Keratinocyte (primary cell): ENCODE data around the gene GPR183. TPM values are rescaled to one million over a fixed set of nuclear protein-coding genes. Genes with fewer than 3 reads are reported as not detected.

Experiments used
- DNase-seq: peaks from one replicate; pipeline ENCODE4 v3.0.0-alpha.2; 2011; ENCODE audit warnings: low read depth, missing footprints, low spot score
- FAIRE-seq: peaks from 2 replicates; lab custom pipeline; 2011; peaks lifted over from hg19 to GRCh38; lab: Jason Lieb, UNC
- H2AFZ ChIP-seq: 2 replicates; pipeline ENCODE4 v1.6.0; 2012; ENCODE audit warnings: low read length, control low read depth, inconsistent platforms; ENCODE audit not compliant: control insufficient read depth
- H3K27ac ChIP-seq: 2 replicates; pipeline ENCODE4 v1.5.1; 2011; ENCODE audit warnings: low read length; ENCODE audit not compliant: control insufficient read depth, insufficient read depth
- H3K27me3 ChIP-seq: 3 replicates; pipeline ENCODE4 v1.6.0; 2011; ENCODE audit warnings: low read length; ENCODE audit not compliant: control insufficient read depth, insufficient read depth; ENCODE audit errors: extremely low read depth
- H3K36me3 ChIP-seq, 2 experiments: 2 replicates in 1 of 2; 3 replicates in 1 of 2; pipeline ENCODE4 v1.5.1; 2011; ENCODE audit warnings: low read length in 2 of 2, mild to moderate bottlenecking in 1 of 2; ENCODE audit not compliant: control insufficient read depth in 2 of 2, insufficient read depth in 2 of 2; ENCODE audit errors: extremely low read depth in 1 of 2
- H3K4me1 ChIP-seq: 3 replicates; pipeline ENCODE4 v1.5.1; 2011; ENCODE audit warnings: low read length; ENCODE audit not compliant: control insufficient read depth, insufficient read depth; ENCODE audit errors: extremely low read depth
- H3K4me2 ChIP-seq: 3 replicates; pipeline ENCODE4 v1.6.0; 2011; ENCODE audit warnings: low read depth, low read length; ENCODE audit not compliant: control insufficient read depth, insufficient read depth; ENCODE audit errors: extremely low read depth
- H3K4me3 ChIP-seq, 3 experiments: fragments of 200-600 bp in 1 of 3; sonication (generic) in 1 of 3; 2 replicates in 2 of 3; 3 replicates in 1 of 3; pipeline ENCODE4 v1.5.1; 2011 to 2016; ENCODE audit warnings: low read length in 3 of 3, mild to moderate bottlenecking in 3 of 3, control low read depth in 2 of 3, inconsistent platforms in 1 of 3, low read depth in 1 of 3, mixed read lengths in 1 of 3, mixed run types in 1 of 3, moderate library complexity in 1 of 3; ENCODE audit not compliant: control insufficient read depth in 2 of 3, insufficient read depth in 2 of 3; ENCODE audit errors: extremely low read depth in 1 of 3
- H3K79me2 ChIP-seq: 2 replicates; pipeline ENCODE4 v1.6.0; 2012; ENCODE audit warnings: low read length; ENCODE audit not compliant: control insufficient read depth, insufficient read depth
- H3K9ac ChIP-seq: 3 replicates; pipeline ENCODE4 v1.6.0; 2011; ENCODE audit warnings: low read length; ENCODE audit not compliant: control insufficient read depth, insufficient read depth; ENCODE audit errors: extremely low read depth
- H3K9me1 ChIP-seq: 3 replicates; pipeline ENCODE4 v1.6.0; 2011; ENCODE audit warnings: low read length; ENCODE audit not compliant: control insufficient read depth, insufficient read depth; ENCODE audit errors: extremely low read depth
- H3K9me3 ChIP-seq: 2 replicates; pipeline ENCODE4 v1.5.1; 2012; ENCODE audit warnings: low read depth, low read length; ENCODE audit not compliant: control insufficient read depth
- H4K20me1 ChIP-seq: 3 replicates; pipeline ENCODE4 v1.6.0; 2011; ENCODE audit warnings: low read length; ENCODE audit not compliant: control insufficient read depth, insufficient read depth; ENCODE audit errors: extremely low read depth
- EZH2 ChIP-seq: IDR thresholded peaks from one replicate; pipeline ENCODE4 v1.6.1; 2012; ENCODE audit warnings: inconsistent platforms, mild to moderate bottlenecking, low read length, moderate library complexity
- dilution Hi-C: fragments of 300-500 bp; cut with MboI; formaldehyde crosslinking; loops from one replicate; pipeline ENCODE4 v1.7.0; 2020; ENCODE audit warnings: low sequenced_read_pairs; ENCODE audit not compliant: extremely low pct_ligation_motif_present
- polyA plus RNA-seq, 5 experiments: library from polyadenylated mRNA; depleted of rRNA in 3 of 5; stranded (reverse) in 3 of 5; stranded (forward) in 1 of 5; unstranded in 1 of 5; fragments of >200 nt; gene quantifications; 1 replicate in 1 of 5; 2 replicates in 3 of 5; 3 replicates in 1 of 5; pipeline versions ENCODE4 v1.2.1 to v1.2.3, GENCODE V29; 2011 to 2012; ENCODE audit warnings: missing spikeins in 2 of 5, low read depth in 1 of 5, low replicate concordance in 1 of 5
- TF ChIP-seq, protein P1 (sequence below), 3 experiments: IDR thresholded peaks in 1 of 3; conservative IDR thresholded peaks in 1 of 3; optimal IDR thresholded peaks in 1 of 3; 2 replicates in 2 of 3; 3 replicates in 1 of 3; pipeline versions ENCODE3 to v1.5.1; 2011; ENCODE audit warnings: low read length in 3 of 3, mild to moderate bottlenecking in 3 of 3, moderate library complexity in 2 of 3, control low read depth in 1 of 3, inconsistent platforms in 1 of 3; ENCODE audit not compliant: insufficient read depth in 2 of 3; ENCODE audit errors: extremely low read depth in 1 of 3

GPR183 gene
- polyA plus RNA-seq, 1 donor (not counting 4 experiments of a cell fraction or from before 2014, with no cell fraction given) = not detected

DNA sequence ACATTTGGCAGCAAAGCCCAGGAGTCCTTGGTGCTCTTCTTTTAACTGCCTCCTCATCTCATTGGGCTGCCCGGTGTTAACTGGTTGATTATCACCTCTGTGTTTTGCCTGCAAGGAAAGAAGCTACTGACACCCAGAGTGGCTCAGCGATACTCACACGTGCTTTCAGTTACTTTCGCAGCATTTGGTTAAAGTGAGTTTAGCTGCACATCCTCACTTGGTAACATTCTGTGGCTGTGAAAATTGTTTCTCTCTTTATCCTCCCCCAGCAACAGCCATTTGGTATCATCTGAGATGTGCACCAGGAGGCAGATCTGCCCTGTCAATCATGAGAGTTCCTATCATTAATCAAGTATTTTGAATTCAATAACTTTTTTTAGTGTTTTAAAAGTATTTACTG is 44.6 kb upstream of the GPR183 start:
- H3K9me1 ChIP-seq = no peaks in the 10 kb centered on the region
- no peaks in the 10 kb centered on the region for H3K27me3 ChIP-seq
- H3K79me2 ChIP-seq = no peaks in the 10 kb centered on the region
- H3K9me3 ChIP-seq = no peaks in the 10 kb centered on the region
- FAIRE-seq = no peak
- TF ChIP-seq EZH2 = no peak
- TF ChIP-seq, protein P1, sequence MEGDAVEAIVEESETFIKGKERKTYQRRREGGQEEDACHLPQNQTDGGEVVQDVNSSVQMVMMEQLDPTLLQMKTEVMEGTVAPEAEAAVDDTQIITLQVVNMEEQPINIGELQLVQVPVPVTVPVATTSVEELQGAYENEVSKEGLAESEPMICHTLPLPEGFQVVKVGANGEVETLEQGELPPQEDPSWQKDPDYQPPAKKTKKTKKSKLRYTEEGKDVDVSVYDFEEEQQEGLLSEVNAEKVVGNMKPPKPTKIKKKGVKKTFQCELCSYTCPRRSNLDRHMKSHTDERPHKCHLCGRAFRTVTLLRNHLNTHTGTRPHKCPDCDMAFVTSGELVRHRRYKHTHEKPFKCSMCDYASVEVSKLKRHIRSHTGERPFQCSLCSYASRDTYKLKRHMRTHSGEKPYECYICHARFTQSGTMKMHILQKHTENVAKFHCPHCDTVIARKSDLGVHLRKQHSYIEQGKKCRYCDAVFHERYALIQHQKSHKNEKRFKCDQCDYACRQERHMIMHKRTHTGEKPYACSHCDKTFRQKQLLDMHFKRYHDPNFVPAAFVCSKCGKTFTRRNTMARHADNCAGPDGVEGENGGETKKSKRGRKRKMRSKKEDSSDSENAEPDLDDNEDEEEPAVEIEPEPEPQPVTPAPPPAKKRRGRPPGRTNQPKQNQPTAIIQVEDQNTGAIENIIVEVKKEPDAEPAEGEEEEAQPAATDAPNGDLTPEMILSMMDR (optimal IDR thresholded peaks at IDR 0.05 in 1 of 3, IDR thresholded peaks at IDR 0.05 in 1 of 3, conservative IDR thresholded peaks at IDR 0.05 in 1 of 3; ENCODE audit: extremely low read depth in 1 of 3, insufficient read depth in 2 of 3, low read length in 3 of 3) = no peak
- H3K4me1 ChIP-seq = peaks cover 10% of the 10 kb centered on the region
- H3K36me3 ChIP-seq = peaks cover 10 to 11% of the 10 kb centered on the region in 2 experiments
- no peak overlapping the region for H3K4me3 ChIP-seq
- H2AFZ ChIP-seq = no peak overlapping the region
- dilution Hi-C loops = no loop called here
- H3K27ac ChIP-seq = no peak overlapping the region
- H3K9ac ChIP-seq = no peak overlapping the region
- H4K20me1 ChIP-seq = peaks cover 7% of the 10 kb centered on the region
- DNase-seq = no peak
- no peak overlapping the region for H3K4me2 ChIP-seq

DNA sequence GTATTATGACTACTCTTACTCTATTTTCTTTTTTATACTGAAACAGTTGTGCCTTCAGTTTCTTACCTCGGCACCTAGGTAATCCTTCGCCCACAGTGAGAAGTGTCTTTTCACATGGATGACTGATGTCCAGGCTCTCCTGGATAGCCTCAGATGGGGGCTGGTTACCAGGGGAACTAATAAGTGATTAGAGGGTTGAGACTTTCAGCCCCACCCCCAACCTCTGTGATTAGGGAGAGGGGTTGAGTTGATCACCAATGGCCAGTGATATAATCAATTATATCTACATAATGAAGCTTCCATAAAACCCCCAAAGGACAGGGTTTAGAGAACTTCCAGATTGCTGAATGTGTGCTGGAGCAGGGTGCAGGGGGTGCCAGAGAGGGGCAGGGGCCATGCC is 43.0 kb upstream of the GPR183 start:
- H3K79me2 ChIP-seq = no peaks in the 10 kb centered on the region
- no peak overlapping the region for H3K9ac ChIP-seq
- no peak overlapping the region for H2AFZ ChIP-seq
- H3K4me3 ChIP-seq = no peak overlapping the region
- no peaks in the 10 kb centered on the region for H3K27me3 ChIP-seq
- H3K4me1 ChIP-seq = peaks cover 10% of the 10 kb centered on the region
- no peak for TF ChIP-seq EZH2
- no peak for FAIRE-seq
- no peak overlapping the region for H3K4me2 ChIP-seq
- H3K36me3 ChIP-seq = peaks cover 3 to 10% of the 10 kb centered on the region in 2 experiments
- dilution Hi-C loops = no loop called here
- no peaks in the 10 kb centered on the region for H3K9me1 ChIP-seq
- H4K20me1 ChIP-seq = peaks cover 7% of the 10 kb centered on the region
- no peaks in the 10 kb centered on the region for H3K9me3 ChIP-seq
- H3K27ac ChIP-seq = no peak overlapping the region
- DNase-seq = no peak

DNA sequence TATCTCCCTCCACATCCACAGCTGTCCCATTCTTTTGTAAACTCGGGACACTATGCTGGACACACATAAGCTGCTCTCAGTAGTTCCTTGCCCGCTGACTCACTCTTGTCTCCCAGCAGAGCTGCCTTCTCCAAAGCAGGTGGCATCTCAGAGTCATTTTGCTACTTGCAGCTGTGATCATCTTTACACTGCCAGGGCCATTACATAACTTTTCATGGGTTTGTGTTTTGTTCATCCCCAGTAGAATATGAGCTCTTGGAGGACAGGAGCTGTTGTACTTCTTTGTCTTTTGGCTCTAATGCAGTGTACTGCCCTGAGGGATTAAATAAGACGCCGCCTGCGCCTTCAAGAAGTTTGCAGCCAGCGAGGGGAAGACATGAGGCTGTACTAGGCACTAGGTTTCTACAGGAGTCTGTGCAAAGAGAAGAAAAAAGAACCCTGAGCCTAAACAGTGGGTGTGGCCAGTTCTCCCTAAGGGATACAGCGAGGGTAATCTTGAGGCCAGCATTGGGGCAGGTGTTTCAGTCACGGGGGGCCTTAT is 40.8 kb upstream of the GPR183 start:
- no peak overlapping the region for H3K27ac ChIP-seq
- H3K4me1 ChIP-seq = no peaks in the 10 kb centered on the region
- no peaks in the 10 kb centered on the region for H3K9me1 ChIP-seq
- no peak for FAIRE-seq
- H3K9ac ChIP-seq = no peak overlapping the region
- no peak for DNase-seq
- H3K79me2 ChIP-seq = no peaks in the 10 kb centered on the region
- no peaks in the 10 kb centered on the region for H4K20me1 ChIP-seq
- H3K9me3 ChIP-seq = no peaks in the 10 kb centered on the region
- H3K27me3 ChIP-seq = no peaks in the 10 kb centered on the region
- dilution Hi-C loops = no loop called here
- H3K4me3 ChIP-seq = no peak overlapping the region
- peaks cover 13 to 14% of the 10 kb centered on the region in 2 experiments for H3K36me3 ChIP-seq
- TF ChIP-seq EZH2 = no peak
- TF ChIP-seq, protein P1 (optimal IDR thresholded peaks at IDR 0.05 in 1 of 3, IDR thresholded peaks at IDR 0.05 in 1 of 3, conservative IDR thresholded peaks at IDR 0.05 in 1 of 3; ENCODE audit: extremely low read depth in 1 of 3, insufficient read depth in 2 of 3, low read length in 3 of 3) = no peak
- no peak overlapping the region for H2AFZ ChIP-seq
- H3K4me2 ChIP-seq = no peak overlapping the region
